Breast epithelium (tissue), 3 donors: ENCODE results near the gene SCARB2.

Experiments used
- CTCF ChIP-seq, 3 donors: fragments of 450-650 bp; IDR thresholded peaks; one replicate each; pipeline ENCODE4 v1.5.1; 2016 to 2017; ENCODE audit warnings: antibody characterized with exemption in 3 of 3, mild to moderate bottlenecking in 3 of 3, moderate library complexity in 3 of 3
- POLR2A ChIP-seq: fragments of 450-650 bp; IDR thresholded peaks from one replicate; pipeline ENCODE4 v1.6.1; 2016; ENCODE audit warnings: antibody characterized with exemption, mild to moderate bottlenecking, moderate library complexity
- POLR2AphosphoS5 ChIP-seq, 3 donors: sonication (generic); formaldehyde crosslinking; IDR thresholded peaks; one replicate each; pipeline ENCODE4 v1.6.1; 2017; ENCODE audit warnings: antibody characterized with exemption in 3 of 3

- TF ChIP-seq POLR2A: no peak
- TF ChIP-seq CTCF (IDR thresholded peaks at IDR 0.05): no peak
- TF ChIP-seq POLR2AphosphoS5 (IDR thresholded peaks at IDR 0.05): no peak
These were observed 39.9 kb upstream of the SCARB2 start for GRCh38 chr4:76253511-76253910.
